Mucosa of rectum (tissue), 2 donors: Measurements from ENCODE around the gene MPZL2.
A peak's percentile ranks its signal among the peaks of the same experiment; 100 is the strongest.

Experiments
- H3K27ac ChIP-seq, 2 donors: one replicate each; pipeline ENCODE4 v1.7.0; 2013; ENCODE audit warnings: inconsistent platforms in 2 of 2, low read depth in 2 of 2, low read length in 2 of 2
- H3K27me3 ChIP-seq, 2 donors: one replicate each; pipeline ENCODE4 v1.7.0; 2013; ENCODE audit warnings: low read length in 2 of 2; ENCODE audit not compliant: control insufficient read depth in 2 of 2, insufficient read depth in 2 of 2
- H3K36me3 ChIP-seq, 2 donors: one replicate each; pipeline ENCODE4 v1.7.0; 2013; ENCODE audit warnings: low read length in 2 of 2; ENCODE audit not compliant: control insufficient read depth in 2 of 2, insufficient read depth in 2 of 2
- H3K4me1 ChIP-seq, 2 donors: one replicate each; pipeline ENCODE4 v1.7.0; 2013; ENCODE audit warnings: low read length in 2 of 2, mild to moderate bottlenecking in 1 of 2; ENCODE audit not compliant: control insufficient read depth in 2 of 2, insufficient read depth in 2 of 2
- H3K4me3 ChIP-seq, 2 donors: one replicate each; pipeline ENCODE4 v1.7.0; 2013; ENCODE audit warnings: low read length in 2 of 2
- H3K9ac ChIP-seq, 2 donors: one replicate each; pipeline ENCODE4 v1.7.0; 2013; ENCODE audit warnings: low read length in 2 of 2, low read depth in 1 of 2, mild to moderate bottlenecking in 1 of 2
- H3K9me3 ChIP-seq, 2 donors: one replicate each; pipeline ENCODE4 v1.7.0; 2013; ENCODE audit warnings: low read length in 2 of 2; ENCODE audit not compliant: control insufficient read depth in 2 of 2
- donor health status: healthy.
- donor health status: Normal muscosa, but diverticular disease.

MPZL2 gene

DNA sequence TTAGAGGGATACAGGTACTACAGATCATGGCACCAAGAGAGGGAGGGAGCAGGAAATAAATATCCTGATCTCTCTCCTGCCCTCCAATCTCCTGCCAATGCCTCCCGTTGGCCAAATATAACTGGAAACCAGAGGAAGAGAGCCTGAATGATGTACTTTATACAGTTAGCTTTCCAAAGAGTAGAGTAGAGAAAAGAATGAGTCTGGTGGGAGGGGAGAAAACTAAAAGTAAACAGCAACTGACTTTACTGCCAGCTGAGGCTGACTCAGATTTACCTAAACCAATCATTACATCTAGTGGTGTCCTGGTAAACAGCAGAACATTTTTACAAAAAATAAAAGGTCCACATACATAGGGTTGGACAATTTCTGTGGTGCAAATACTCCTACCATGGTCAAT is 17.1 kb downstream of the MPZL2 start:
- Histone ChIP-seq H3K9me3 (no peaks in the 10 kb centered on the region), H3K4me3 (no peak overlapping the region), H3K4me1 (peaks cover 7 to 11% of the 10 kb centered on the region in 2 donors), H3K9ac (no peak overlapping the region), H3K27me3 (no peaks in the 10 kb centered on the region), H3K36me3 (no peaks in the 10 kb centered on the region), H3K27ac (no peak overlapping the region)

DNA sequence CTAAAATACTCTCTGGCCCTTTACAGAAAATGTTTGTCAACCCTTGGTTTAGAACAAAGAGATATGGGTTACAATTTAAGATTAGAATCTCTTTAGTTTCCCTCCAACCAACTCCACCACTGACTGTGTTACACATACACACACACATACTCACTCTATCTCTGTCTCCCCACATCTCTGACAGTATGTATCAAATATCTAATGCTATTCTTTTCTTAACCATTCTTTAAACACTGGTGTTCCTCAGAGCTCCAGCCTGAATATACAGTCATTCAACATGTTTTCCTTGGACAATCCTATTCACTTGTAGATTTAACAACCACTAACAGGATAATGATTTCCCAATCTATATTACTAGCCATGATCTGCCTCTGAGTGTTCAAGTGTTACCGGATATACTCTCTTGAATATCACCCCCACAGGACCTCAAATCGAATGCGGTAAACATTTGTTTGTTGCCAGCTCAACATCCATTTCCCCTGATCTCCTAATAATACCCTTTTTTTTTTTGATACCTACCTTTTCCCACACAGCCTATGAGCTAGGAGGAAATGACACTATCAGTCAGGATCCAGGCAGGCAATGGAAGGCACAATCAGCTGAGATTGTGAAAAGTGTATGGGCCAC is 18.0 kb downstream of the MPZL2 start:
- H3K4me1 ChIP-seq, result peaks cover 11 to 21% of the 10 kb centered on the region in 2 donors
- H3K9me3 ChIP-seq, result no peaks in the 10 kb centered on the region
- H3K4me3 ChIP-seq, result no peak overlapping the region
- no peaks in the 10 kb centered on the region for H3K36me3 ChIP-seq
- H3K9ac ChIP-seq, result no peak overlapping the region
- H3K27me3 ChIP-seq, result no peaks in the 10 kb centered on the region
- no peak overlapping the region for H3K27ac ChIP-seq

DNA sequence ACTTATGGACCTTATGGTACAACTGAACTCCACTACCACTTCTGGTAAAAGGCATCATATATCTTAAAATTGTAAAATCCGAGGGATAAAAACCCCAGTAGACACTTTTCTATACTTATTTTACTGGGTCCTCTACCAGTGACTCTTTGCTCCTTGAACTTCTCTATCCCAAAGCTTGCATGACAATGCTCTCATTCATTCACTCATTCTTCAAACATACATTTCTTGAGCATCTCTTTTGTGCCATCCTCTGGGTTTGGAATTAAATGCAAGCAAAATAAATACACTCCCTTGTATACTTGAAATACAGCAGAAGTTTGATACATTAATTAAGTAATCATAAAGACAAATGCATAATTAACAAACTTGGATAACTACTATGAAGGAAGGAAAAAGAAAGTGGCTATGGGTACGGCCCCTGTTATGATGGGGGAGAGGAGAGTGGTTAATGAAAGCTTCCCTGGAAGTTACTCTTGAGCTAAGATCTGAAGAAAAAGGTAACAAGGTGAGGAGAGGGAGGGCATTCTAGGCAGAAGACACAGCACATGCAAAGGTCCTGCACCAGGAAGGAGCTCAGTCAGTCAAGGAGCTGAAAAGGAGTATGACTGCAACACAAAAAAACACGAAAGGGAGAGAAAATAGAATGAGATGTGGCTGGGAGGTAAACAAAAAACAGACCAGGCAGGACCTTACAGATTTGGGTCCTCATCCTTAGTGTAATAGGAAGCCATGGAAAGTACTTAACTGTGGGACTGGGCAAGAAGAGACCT is 19.9 kb downstream of the MPZL2 start:
- Histone ChIP-seq H3K4me1 (peaks cover 26 to 39% of the 10 kb centered on the region in 2 donors), H3K36me3 (no peaks in the 10 kb centered on the region), H3K9me3 (no peaks in the 10 kb centered on the region), H3K27me3 (no peaks in the 10 kb centered on the region), H3K27ac (no peak overlapping the region), H3K9ac (no peak overlapping the region), H3K4me3 (no peak overlapping the region)

GRCh38 chr11:118243161-118243560 is 20.9 kb downstream of the MPZL2 start:
- no peak overlapping the region for H3K27ac ChIP-seq
- no peaks in the 10 kb centered on the region for H3K9me3 ChIP-seq
- H3K36me3 ChIP-seq, result no peaks in the 10 kb centered on the region
- no peaks in the 10 kb centered on the region for H3K27me3 ChIP-seq
- no peak overlapping the region for H3K4me3 ChIP-seq
- H3K9ac ChIP-seq, result no peak overlapping the region
- H3K4me1 ChIP-seq, result peaks cover 26 to 39% of the 10 kb centered on the region in 2 donors

- Histone ChIP-seq H3K9ac (peak overlapping the region; percentile 8 to 20), H3K4me1 (peaks cover 23 to 32% of the 10 kb centered on the region in 2 donors), H3K27ac (peak overlapping the region; percentile 72 to 79), H3K9me3 (no peaks in the 10 kb centered on the region), H3K4me3 (peak overlapping the region in 1 of 2 donors; percentile 14), H3K36me3 (no peaks in the 10 kb centered on the region), H3K27me3 (no peaks in the 10 kb centered on the region)
Measured at GRCh38 chr11:118241764-118242098, 22.4 kb downstream of the MPZL2 start.

DNA sequence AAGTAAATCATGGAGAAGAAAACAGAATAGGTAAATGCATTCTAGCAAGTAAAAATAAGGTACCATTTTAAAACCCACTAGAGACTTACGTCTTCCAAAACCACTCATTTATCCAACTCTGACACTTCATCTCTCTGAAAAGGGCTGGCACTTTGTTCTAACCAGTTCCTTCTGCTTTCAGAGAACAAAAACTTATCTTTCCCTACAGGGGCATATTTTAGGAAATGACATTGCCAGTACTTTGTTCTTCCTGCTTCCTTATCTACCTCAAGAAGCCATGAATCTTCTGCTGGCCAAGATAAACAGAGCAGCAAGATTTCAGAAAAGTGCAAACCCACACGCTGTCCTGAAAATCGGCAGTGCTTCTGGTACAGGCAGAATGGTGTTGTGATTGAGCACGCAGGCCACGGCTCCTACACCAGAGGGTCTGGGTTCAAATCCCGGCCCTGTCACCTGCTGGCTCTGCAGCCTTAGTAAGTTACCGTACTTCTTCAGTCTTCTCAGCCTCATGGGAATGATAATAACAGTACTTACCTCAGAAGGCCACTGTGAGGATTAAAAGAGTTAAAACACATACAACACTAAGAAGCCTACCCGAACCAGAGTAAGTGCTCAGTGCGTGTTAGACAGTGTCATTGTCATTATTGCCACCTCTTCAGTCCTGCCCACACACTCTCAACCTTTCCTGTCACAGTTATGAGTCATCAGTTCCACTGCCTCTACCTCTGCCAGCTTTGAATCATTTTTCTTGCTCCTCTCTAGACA is 22.9 kb downstream of the MPZL2 start:
- H3K9ac ChIP-seq, result peak overlapping the region in 1 of 2 donors; percentile 36
- peaks cover 23 to 31% of the 10 kb centered on the region in 2 donors for H3K4me1 ChIP-seq
- no peaks in the 10 kb centered on the region for H3K9me3 ChIP-seq
- H3K36me3 ChIP-seq, result no peaks in the 10 kb centered on the region
- H3K27me3 ChIP-seq, result no peaks in the 10 kb centered on the region
- H3K4me3 ChIP-seq, result peak overlapping the region; percentile 20 to 62
- H3K27ac ChIP-seq, result peak overlapping the region; percentile 72 to 79

- peak overlapping the region; percentile 26 to 72 for H3K27ac ChIP-seq
- no peak overlapping the region for H3K9ac ChIP-seq
- H3K9me3 ChIP-seq, result no peaks in the 10 kb centered on the region
- peaks cover 23 to 29% of the 10 kb centered on the region in 2 donors for H3K4me1 ChIP-seq
- peaks cover 0 to 6% of the 10 kb centered on the region in 2 donors for H3K36me3 ChIP-seq
- H3K27me3 ChIP-seq, result no peaks in the 10 kb centered on the region
- H3K4me3 ChIP-seq, result peak overlapping the region in 1 of 2 donors; percentile 10
Measured at GRCh38 chr11:118239509-118240205, 24.4 kb downstream of the MPZL2 start.

- H3K27ac ChIP-seq, result peak overlapping the region in 1 of 2 donors; percentile 3
- H3K4me1 ChIP-seq, result peaks cover 23 to 29% of the 10 kb centered on the region in 2 donors
- no peaks in the 10 kb centered on the region for H3K9me3 ChIP-seq
- peaks cover 0 to 13% of the 10 kb centered on the region in 2 donors for H3K36me3 ChIP-seq
- no peak overlapping the region for H3K9ac ChIP-seq
- no peaks in the 10 kb centered on the region for H3K27me3 ChIP-seq
- H3K4me3 ChIP-seq, result no peak overlapping the region
Measured at GRCh38 chr11:118238929-118239328, 25.2 kb downstream of the MPZL2 start.

DNA sequence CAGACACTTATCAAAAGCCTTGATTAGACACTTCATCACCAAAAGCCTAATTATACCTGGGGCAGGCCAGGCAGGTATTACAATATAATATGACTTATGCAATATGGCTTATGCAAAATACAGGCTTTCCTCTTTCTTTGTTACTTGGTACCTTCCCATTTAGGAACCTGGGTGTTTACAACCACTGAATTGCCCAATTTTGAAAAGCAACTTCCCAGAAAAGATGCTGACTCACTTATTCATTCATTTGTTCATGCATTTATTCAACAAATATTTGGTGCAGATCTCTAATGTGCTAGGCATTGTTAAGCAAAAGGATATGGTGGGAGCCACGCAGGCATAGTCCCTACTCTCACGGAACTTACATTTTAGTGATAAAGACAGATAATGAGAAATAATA is 25.7 kb downstream of the MPZL2 start:
- Histone ChIP-seq H3K4me3 (no peak overlapping the region), H3K36me3 (peaks cover 0 to 13% of the 10 kb centered on the region in 2 donors), H3K4me1 (peaks cover 23 to 28% of the 10 kb centered on the region in 2 donors), H3K27ac (peak overlapping the region in 1 of 2 donors; percentile 3), H3K27me3 (no peaks in the 10 kb centered on the region), H3K9ac (no peak overlapping the region), H3K9me3 (no peaks in the 10 kb centered on the region)
